K562 (cell line): ENCODE results near the gene MYO10. TPM values are rescaled to one million over a fixed set of nuclear protein-coding genes. Genes with fewer than 3 reads are reported as not detected.

Experiments
- ATAC-seq: fragments of 200-7000 bp; cut with Tn5 transposase; 3 replicates; pipeline ENCODE4 v1.9.1; 2020; ENCODE audit warnings: moderate library complexity
- BruUV-seq: library from RNA; stranded (reverse); fragments of 400-500 nt; replicated peaks from 2 replicates; lab custom pipeline; 2021; lab: Mats Ljungman, UMichigan
- CTCF ChIA-PET: fragments of 300-600 bp; formaldehyde crosslinking; extraction: SDS; loops from one replicate; lab custom pipeline; 2021; ENCODE audit warnings: low intra/inter-chr PET ratio; lab: Yijun Ruan, JAX
- POLR2A ChIA-PET: fragments of 300-600, 350-650 bp; sonication (Branson Sonifier 250); formaldehyde crosslinking; extraction: SDS; loops from one replicate; lab custom pipeline; 2021; ENCODE audit warnings: antibody characterized with exemption, inconsistent platforms; lab: Yijun Ruan, JAX
- DNase-seq, 4 experiments: peaks; one replicate each; pipeline versions ENCODE4 v3.0.0 to v3.0.0-alpha.2; 2011 to 2018; ENCODE audit warnings: low spot score in 3 of 4, mixed read lengths in 3 of 4; ENCODE audit errors: extremely low read depth in 1 of 4
- FAIRE-seq: peaks from 2 replicates; lab custom pipeline; 2011; peaks lifted over from hg19 to GRCh38; lab: Jason Lieb, UNC
- H2AFZ ChIP-seq: 2 replicates; pipeline ENCODE4 v1.6.0; 2011; ENCODE audit warnings: low read depth, low read length, control low read depth, inconsistent platforms
- H3K27ac ChIP-seq: fragments of 200-600 bp; 3 replicates; pipeline ENCODE4 v1.8.0; 2011; ENCODE audit warnings: low read depth, mild to moderate bottlenecking, control low read depth, inconsistent platforms, low read length, moderate library complexity, mixed read lengths; ENCODE audit errors: extremely low read depth
- H3K27me3 ChIP-seq, 2 experiments: fragments of 300-600 bp in 1 of 2; 2 replicates in 1 of 2; 3 replicates in 1 of 2; pipeline versions ENCODE4 v1.6.0 to v1.8.0; 2011; ENCODE audit warnings: inconsistent platforms in 2 of 2, low read length in 2 of 2, mild to moderate bottlenecking in 1 of 2, mixed read lengths in 1 of 2, moderate library complexity in 1 of 2; ENCODE audit not compliant: control insufficient read depth in 2 of 2, insufficient read depth in 2 of 2
- H3K36me3 ChIP-seq: fragments of 300-600 bp; 3 replicates; pipeline ENCODE4 v1.8.0; 2011; ENCODE audit warnings: mild to moderate bottlenecking, low read length, inconsistent platforms; ENCODE audit not compliant: control insufficient read depth, insufficient read depth
- H3K4me1 ChIP-seq, 2 experiments: fragments of 200-600 bp in 1 of 2; replicated peaks in 1 of 2; 2 replicates in 1 of 2; 3 replicates in 1 of 2; pipeline versions ENCODE4 v1.5.1 to v1.8.0; 2011; ENCODE audit warnings: inconsistent platforms in 2 of 2, low read length in 2 of 2, mild to moderate bottlenecking in 1 of 2, mixed read lengths in 1 of 2, moderate library complexity in 1 of 2; ENCODE audit not compliant: control insufficient read depth in 2 of 2, insufficient read depth in 2 of 2
- H3K4me2 ChIP-seq: 2 replicates; pipeline ENCODE4 v1.6.1; 2011; ENCODE audit warnings: low read length, control low read depth, inconsistent platforms, mixed read lengths; ENCODE audit not compliant: insufficient read depth
- H3K4me3 ChIP-seq: fragments of 200-600 bp; sonication (generic), shearing (Covaris generic); 2 replicates; pipeline ENCODE4 v1.5.1; 2016; ENCODE audit warnings: control low read depth, inconsistent platforms
- H3K79me2 ChIP-seq: fragments of 200-600 bp; 3 replicates; pipeline ENCODE4 v1.8.0; 2011; ENCODE audit warnings: low read length, inconsistent platforms; ENCODE audit not compliant: control insufficient read depth, insufficient read depth
- H3K9ac ChIP-seq, 2 experiments: 2 replicates each; pipeline versions ENCODE4 v1.6.0 to v1.6.1; 2011; ENCODE audit warnings: low read depth in 2 of 2, low read length in 2 of 2, control low read depth in 1 of 2, inconsistent platforms in 1 of 2, mild to moderate bottlenecking in 1 of 2, mixed read lengths in 1 of 2; ENCODE audit not compliant: insufficient read depth in 1 of 2
- H3K9me1 ChIP-seq: one replicate; pipeline ENCODE4 v1.6.0; 2011; ENCODE audit warnings: inconsistent platforms, mild to moderate bottlenecking, low read length, moderate library complexity; ENCODE audit not compliant: control insufficient read depth, insufficient read depth
- H3K9me3 ChIP-seq: replicated peaks from 2 replicates; pipeline ENCODE4 v1.5.1; 2011; ENCODE audit warnings: low read depth, low read length, inconsistent platforms; ENCODE audit not compliant: control insufficient read depth, insufficient read depth
- H4K20me1 ChIP-seq: replicated peaks from 2 replicates; pipeline ENCODE4 v1.6.1; 2011; ENCODE audit warnings: low read length, inconsistent platforms, mixed read lengths; ENCODE audit not compliant: control insufficient read depth, insufficient read depth
- CREBBP ChIP-seq: IDR thresholded peaks from one replicate; pipeline ENCODE4 v1.6.1; 2012; ENCODE audit warnings: low read depth, mild to moderate bottlenecking, control low read depth, inconsistent platforms, low read length
- DLX4 ChIP-seq: fragments of 250-450 bp; sonication (Bioruptor Pico); IDR thresholded peaks from 2 replicates; pipeline ENCODE4 v1.6.1; 2021; ENCODE audit warnings: mild to moderate bottlenecking
- FOXP1 ChIP-seq: sonication (generic); formaldehyde crosslinking; IDR thresholded peaks from 2 replicates; pipeline ENCODE4 v1.8.0; 2022; ENCODE audit warnings: mild to moderate bottlenecking, missing genetic modification reagents
- HEY1 ChIP-seq: fragments of 250-450 bp; sonication (Bioruptor Pico); IDR thresholded peaks from 2 replicates; pipeline ENCODE4 v1.5.0; 2020; ENCODE audit warnings: mild to moderate bottlenecking, moderate library complexity, borderline replicate concordance
- MCM5 ChIP-seq: fragments of 450-650 bp; IDR thresholded peaks from 2 replicates; pipeline ENCODE4 v1.6.1; 2016; ENCODE audit warnings: low read depth
- MCM7 ChIP-seq, 2 experiments: fragments of 450-650 bp; IDR thresholded peaks; 2 replicates each; pipeline ENCODE4 v1.6.1; 2016 to 2018
- NRF1 ChIP-seq, 2 experiments: fragments of 450-650 bp; IDR thresholded peaks in 1 of 2; conservative IDR thresholded peaks in 1 of 2; 2 replicates each; pipeline ENCODE4 v1.6.1; 2014; ENCODE audit warnings: mild to moderate bottlenecking in 2 of 2
- RBFOX2 ChIP-seq: fragments of 200-400 bp; formaldehyde crosslinking; IDR thresholded peaks from 2 replicates; pipeline ENCODE4 v1.6.1; 2017; ENCODE audit warnings: low read depth, mild to moderate bottlenecking, low read length, moderate library complexity
- SAFB ChIP-seq: fragments of 200-400 bp; formaldehyde crosslinking; IDR thresholded peaks from 2 replicates; pipeline ENCODE4 v1.6.1; 2017; ENCODE audit warnings: low read depth, low read length, borderline replicate concordance
- THRAP3 ChIP-seq: fragments of 450-650 bp; IDR thresholded peaks from 2 replicates; pipeline ENCODE4 v1.6.1; 2016; ENCODE audit warnings: mild to moderate bottlenecking, inconsistent platforms, borderline replicate concordance
- TOE1 ChIP-seq, 2 experiments: fragments of 450-650 bp in 1 of 2; sonication (generic) in 1 of 2; formaldehyde crosslinking in 1 of 2; IDR thresholded peaks; 2 replicates each; pipeline versions ENCODE4 v1.7.1 to v1.8.0; 2016 to 2022; ENCODE audit warnings: borderline replicate concordance in 2 of 2, mild to moderate bottlenecking in 2 of 2, antibody characterized with exemption in 1 of 2, inconsistent platforms in 1 of 2, low read depth in 1 of 2, missing genetic modification reagents in 1 of 2, moderate library complexity in 1 of 2
- ZBED1 ChIP-seq: IDR thresholded peaks from 2 replicates; pipeline ENCODE4 v1.6.1; 2014
- ZNF395 ChIP-seq: fragments of 200-800 bp; sonication (Bioruptor generic); IDR thresholded peaks from 2 replicates; pipeline ENCODE4 v1.6.1; 2017; ENCODE audit warnings: missing genetic modification characterization, missing compliant biosample characterization
- WGBS: fragments of 100-300 bp; shearing (Covaris generic); methylation state at CpG from one replicate; pipeline ENCODE4 v1.1.6; 2016; ENCODE audit warnings: low coverage, mixed read lengths; ENCODE audit not compliant: insufficient coverage; ENCODE audit errors: missing lambda C conversion rate; 5-methylcytosine and 5-hydroxymethylcytosine counted together
- in situ Hi-C: fragments of 300-500 bp; cut with MboI; formaldehyde crosslinking; loops from 4 replicates; pipeline ENCODE4 v1.15.0; 2018; ENCODE audit warnings: inconsistent platforms, mixed read lengths
- intact Hi-C: fragments of 100-400 bp; cut with micrococcal nuclease; formaldehyde crosslinking; loops from 2 replicates; pipeline ENCODE4 v1.14.2; 2022
- polyA plus RNA-seq, 8 experiments: library from polyadenylated mRNA; depleted of rRNA in 4 of 8; stranded (reverse) in 5 of 8; unstranded in 3 of 8; fragments of >200 nt; fragmentation: Nextera tagmentation in 2 of 8; fragmentation: Illumina TruSeq in 1 of 8; extraction: Ambion mirVana in 2 of 8; extraction: Trizol in 1 of 8; gene quantifications; 2 replicates each; pipeline versions ENCODE4 v1.2.1 to v1.2.3, GENCODE V29; 2011 to 2014; ENCODE audit warnings: inconsistent platforms in 1 of 8, missing spikeins in 1 of 8
- total RNA-seq, 7 experiments: library from RNA; depleted of rRNA in 6 of 7; stranded (reverse); fragments of >200 nt in 6 of 7; fragmentation: Illumina TruSeq in 2 of 7; extraction: Trizol in 2 of 7; gene quantifications; 2 replicates each; pipeline versions ENCODE4 v1.2.1 to v1.2.3, GENCODE V29; 2011 to 2021; ENCODE audit warnings: low replicate concordance in 1 of 7

MYO10 gene
- total and polyA plus RNA-seq, 9 of the 15 experiments (the other 6 are each of a cell fraction or from before 2014, with no cell fraction given): 0.04 to 0.24 TPM; not detected in 7

- TF ChIP-seq CREBBP (no peak), DLX4 (no peak), NRF1 (conservative IDR thresholded peaks at IDR 0.05 in 1 of 2, IDR thresholded peaks at IDR 0.05 in 1 of 2) (no peak), RBFOX2 (no peak), HEY1 (CRISPR knock-in tag) (no peak)
- Histone ChIP-seq H4K20me1 (no peaks in the 10 kb centered on the region), H2AFZ (no peak overlapping the region), H3K4me3 (no peak overlapping the region), H3K9me3 (no peaks in the 10 kb centered on the region), H3K27ac (no peak overlapping the region), H3K27me3 (peaks cover 12 to 18% of the 10 kb centered on the region in 2 experiments; a peak in 4 of 5 replicates), H3K9me1 (no peaks in the 10 kb centered on the region), H3K4me1 (no peaks in the 10 kb centered on the region), H3K4me2 (no peak overlapping the region), H3K9ac (no peak overlapping the region), H3K36me3 (no peaks in the 10 kb centered on the region), H3K79me2 (no peaks in the 10 kb centered on the region)
- ATAC-seq (no peak), FAIRE-seq (no peak), DNase-seq (no peak)
- BruUV-seq: no TSS peak
- 2% methylated on average over 5 of the region's 5 CpGs for WGBS
- intact Hi-C loops: no loop called here
- CTCF ChIA-PET: interaction anchor here (0.6 kb wide), 1 partner anchor 1433 kb away, joined by 3 read pairs; no protein-coding TSS in a partner anchor
- in situ Hi-C loops: no loop called here
- POLR2A ChIA-PET: no interaction called here
These were observed 193.2 kb downstream of the MYO10 start for GRCh38 chr5:16742938-16743337.

GRCh38 chr5:16740811-16741392, 195.2 kb downstream of the MYO10 start:
- no peaks in the 10 kb centered on the region for H3K9me1 ChIP-seq
- H3K27me3 ChIP-seq: peaks cover 12 to 23% of the 10 kb centered on the region in 2 experiments; a peak in 4 of 5 replicates
- no peak overlapping the region for H3K27ac ChIP-seq
- no peak overlapping the region for H3K9ac ChIP-seq
- no peaks in the 10 kb centered on the region for H3K4me1 ChIP-seq
- intact Hi-C loops (no loop called here), in situ Hi-C loops (no loop called here)
- H3K4me3 ChIP-seq: no peak overlapping the region
- WGBS: 8% methylated on average over 11 of the region's 11 CpGs
- H2AFZ ChIP-seq: no peak overlapping the region
- no peaks in the 10 kb centered on the region for H4K20me1 ChIP-seq
- no TSS peak for BruUV-seq
- POLR2A ChIA-PET: no interaction called here
- no peak for DNase-seq
- H3K36me3 ChIP-seq: no peaks in the 10 kb centered on the region
- no peak overlapping the region for H3K4me2 ChIP-seq
- H3K9me3 ChIP-seq: no peaks in the 10 kb centered on the region
- CTCF ChIA-PET: no interaction called here
- no peak for TF ChIP-seq ZBED1
- TF ChIP-seq MCM5: no peak
- TF ChIP-seq ZNF395 (CRISPR knock-in tag): no peak
- TF ChIP-seq THRAP3: no peak
- no peak for TF ChIP-seq SAFB
- no peak for TF ChIP-seq MCM7 (IDR thresholded peaks at IDR 0.05)
- no peak for TF ChIP-seq FOXP1 (CRISPR knock-in tag)
- TF ChIP-seq TOE1 (IDR thresholded peaks at IDR 0.05; ENCODE audit: borderline replicate concordance): no peak
- TF ChIP-seq TOE1 (CRISPR knock-in tag; IDR thresholded peaks at IDR 0.05; ENCODE audit: borderline replicate concordance, low read depth): no peak
- no peak for ATAC-seq
- no peak for FAIRE-seq
- no peaks in the 10 kb centered on the region for H3K79me2 ChIP-seq
